HL-60 (cell line): ENCODE data around the gene CNOT3.

ENCODE experiments used
- DNase-seq, 2 experiments: peaks; one replicate each; pipeline ENCODE4 v3.0.0-alpha.2; 2010 to 2020; ENCODE audit warnings: low read depth in 1 of 2, low spot score in 1 of 2
- H3K27ac ChIP-seq: fragments of 250-450 bp; sonication (Bioruptor Pico); replicated peaks from 2 replicates; pipeline ENCODE4 v1.5.1; 2020; ENCODE audit warnings: mild to moderate bottlenecking, moderate library complexity
- H3K27me3 ChIP-seq: fragments of 250-450 bp; sonication (Bioruptor Pico); 2 replicates; pipeline ENCODE4 v1.5.1; 2021; ENCODE audit warnings: mild to moderate bottlenecking, moderate library complexity; ENCODE audit not compliant: insufficient read depth, poor library complexity, severe bottlenecking
- H3K4me3 ChIP-seq: replicated peaks from 2 replicates; pipeline ENCODE4 v1.5.1; 2011; ENCODE audit warnings: mild to moderate bottlenecking, control low read depth, low read length; ENCODE audit not compliant: insufficient read depth
- CTCF ChIP-seq: IDR thresholded peaks from one replicate; pipeline ENCODE4 v1.5.1; 2011; ENCODE audit warnings: low read length, control low read depth, inconsistent platforms; ENCODE audit not compliant: insufficient read depth
- GABPA ChIP-seq: IDR thresholded peaks from 2 replicates; pipeline ENCODE4 v1.6.1; 2012; ENCODE audit warnings: low read depth
- POLR2AphosphoS5 ChIP-seq: IDR thresholded peaks from 2 replicates; pipeline ENCODE4 v1.6.1; 2012; ENCODE audit warnings: low read depth
- REST ChIP-seq: IDR thresholded peaks from 2 replicates; pipeline ENCODE4 v1.6.1; 2012; ENCODE audit warnings: low read depth; ENCODE audit not compliant: insufficient replicate concordance
- SPI1 ChIP-seq: IDR thresholded peaks from 2 replicates; pipeline ENCODE4 v1.6.1; 2012; ENCODE audit warnings: low read depth, mild to moderate bottlenecking, borderline replicate concordance

CNOT3 gene

GRCh38 chr19:54189145-54189734 lies 51.7 kb downstream of the CNOT3 start, which contains the start of gene MBOAT7:
TSS of gene MBOAT7 (minus strand) at chr19:54189580. CDS start at chr19:54188508, 1,072 bp downstream.
- DNase-seq = no peak
- Histone ChIP-seq H3K27ac (peak within 1 kb of the TSS; percentile 98), H3K27me3 (no peaks in the 10 kb centered on the region), H3K4me3 (peak within 1 kb of the TSS; percentile 80)
- TF ChIP-seq CTCF (no peak), SPI1 (no peak), POLR2AphosphoS5 (no peak), GABPA (no peak), REST (no peak)

- Histone ChIP-seq H3K4me3 (peak overlapping the region; percentile 49), H3K27ac (peak overlapping the region; percentile 98), H3K27me3 (no peaks in the 10 kb centered on the region)
- DNase-seq = peak; percentile 99 to 100
- no peak for TF ChIP-seq GABPA
- peak; percentile 85; the same call in 1 of the 2 replicates for TF ChIP-seq SPI1
- no peak for TF ChIP-seq CTCF
- peak; percentile 76 for TF ChIP-seq POLR2AphosphoS5
Observed at GRCh38 chr19:54189735-54190502, 52.4 kb downstream of the CNOT3 start.

- Histone ChIP-seq H3K27me3 (no peaks in the 10 kb centered on the region), H3K4me3 (peak overlapping the region; percentile 80), H3K27ac (peak overlapping the region; percentile 98)
- TF ChIP-seq GABPA (no peak), CTCF (no peak), SPI1 (no peak), REST (no peak), POLR2AphosphoS5 (no peak)
- peak; percentile 98 to 99 for DNase-seq
Observed at GRCh38 chr19:54190503-54191010, 53.0 kb downstream of the CNOT3 start.
